ENCODE measurements around the gene ATXN1.

The ATXN1 gene

DNA sequence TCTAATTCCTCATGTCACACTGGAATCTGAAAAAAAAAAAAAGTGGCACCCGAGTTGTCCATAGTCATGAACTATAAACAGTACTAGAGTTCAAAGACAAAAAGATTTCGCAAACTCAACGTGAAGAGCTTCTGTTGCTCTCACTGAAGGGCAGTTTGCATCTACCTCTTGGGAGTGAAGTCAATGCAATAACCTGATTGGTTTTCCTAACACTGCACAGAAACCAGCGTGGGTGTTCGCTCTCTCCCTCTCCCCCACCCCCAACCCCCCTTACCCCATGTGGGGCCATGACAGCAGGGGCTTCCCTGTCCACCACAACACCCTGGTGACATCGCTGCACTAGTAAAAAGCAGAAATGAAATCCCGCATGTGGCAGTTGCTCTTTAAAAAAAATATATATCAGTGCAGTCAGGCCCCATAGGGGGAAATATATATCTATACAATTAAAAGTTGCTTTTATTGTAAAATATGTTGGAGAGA, 456.0 kb downstream of the ATXN1 start:
- DNase-seq (ENCODE audit: low spot score) = no peak

- no peak for DNase-seq (ENCODE audit: low spot score)
These were observed 458.3 kb downstream of the ATXN1 start for GRCh38 chr6:16302721-16303552.

- no peak for DNase-seq (ENCODE audit: low spot score)
These were observed 459.7 kb downstream of the ATXN1 start for GRCh38 chr6:16301511-16301910.

DNA sequence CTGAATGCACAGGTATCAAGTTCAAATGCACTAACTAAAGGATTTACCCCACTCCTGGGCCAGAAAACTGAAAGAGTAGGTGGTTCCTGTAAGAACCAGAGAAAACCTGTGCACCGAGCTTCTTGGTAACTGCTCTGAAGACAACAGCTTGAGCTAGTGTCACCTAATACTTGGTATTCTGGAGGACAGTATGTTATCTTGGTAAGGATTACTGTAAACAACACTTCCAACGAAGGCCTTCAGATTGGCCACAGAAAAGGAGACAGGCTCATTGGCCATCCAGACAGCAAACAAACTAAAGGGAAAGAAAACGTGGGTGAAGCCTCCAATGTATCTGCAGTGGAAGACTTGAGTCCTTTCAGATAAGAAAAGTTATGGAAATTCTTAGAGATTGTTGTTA, 461.4 kb downstream of the ATXN1 start:
- no peak for DNase-seq (ENCODE audit: low spot score)

- no peak for DNase-seq (ENCODE audit: low spot score)
These were observed 465.1 kb downstream of the ATXN1 start for GRCh38 chr6:16296061-16296670.

DNA sequence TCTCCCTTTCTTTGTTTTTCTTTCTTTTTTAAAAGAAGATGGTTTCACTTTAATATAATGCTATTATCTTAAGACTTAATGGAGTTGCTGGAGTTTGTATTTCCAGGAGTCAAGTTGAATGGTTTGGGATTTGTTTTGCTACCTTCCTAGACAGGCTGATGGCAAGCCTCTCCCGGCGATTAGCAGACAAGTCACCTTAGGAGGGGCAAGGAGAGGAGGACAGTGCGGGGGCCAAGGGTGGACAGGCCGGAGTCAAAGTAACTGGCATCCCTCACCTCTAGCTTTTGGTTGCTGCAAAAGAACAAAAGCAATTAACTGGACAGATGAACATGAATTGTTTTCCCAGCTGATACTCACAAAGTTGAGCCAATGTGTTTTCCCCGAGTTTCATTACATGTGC, 465.8 kb downstream of the ATXN1 start:
- no peak for DNase-seq (ENCODE audit: low spot score)

DNA sequence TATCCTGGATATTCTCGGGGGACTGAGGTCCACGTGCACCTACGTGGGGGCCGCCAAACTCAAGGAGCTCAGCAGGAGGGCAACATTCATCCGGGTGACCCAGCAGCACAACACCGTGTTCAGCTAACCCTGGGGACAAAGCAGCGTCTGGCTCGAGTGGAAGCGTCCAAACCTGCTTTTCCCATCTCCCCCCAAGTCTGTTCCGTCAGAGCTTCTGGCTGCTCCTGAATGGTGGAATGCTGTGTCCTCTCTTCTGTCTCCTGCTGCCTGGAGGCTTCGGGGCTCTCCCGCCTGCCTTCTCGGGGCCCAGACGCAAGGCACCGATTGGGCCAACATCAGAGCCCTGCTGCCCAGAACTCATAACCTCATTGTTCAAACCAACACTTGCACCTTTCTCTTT, 466.2 kb downstream of the ATXN1 start:
- DNase-seq (ENCODE audit: low spot score) = no peak

DNA sequence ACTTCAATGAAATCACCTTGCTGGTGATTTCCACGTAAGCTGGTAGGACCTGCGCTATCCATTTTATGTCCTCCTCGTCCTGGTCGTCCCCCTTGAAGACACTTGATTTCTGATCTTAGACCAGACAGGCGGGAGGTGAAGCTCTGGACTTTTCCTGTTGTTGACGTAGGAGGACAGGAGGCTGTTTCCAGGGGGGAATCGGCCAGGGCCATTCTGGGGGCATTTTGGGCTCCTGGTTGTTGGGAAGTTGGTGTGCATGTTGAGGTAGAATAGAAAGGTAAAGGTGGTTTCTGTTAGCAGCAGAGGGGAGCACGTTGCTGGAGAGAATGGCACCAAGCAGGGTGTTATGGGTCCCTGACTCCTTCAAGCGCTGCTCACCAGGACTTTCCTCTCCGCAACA, 466.9 kb downstream of the ATXN1 start:
- DNase-seq (ENCODE audit: low spot score) = no peak

- DNase-seq (ENCODE audit: low spot score) = no peak
These were observed 468.3 kb downstream of the ATXN1 start for GRCh38 chr6:16292942-16293341.

GRCh38 chr6:16292432-16292831, 468.8 kb downstream of the ATXN1 start:
- no peak for DNase-seq (ENCODE audit: low spot score)

GRCh38 chr6:16291739-16292138, 469.5 kb downstream of the ATXN1 start:
- DNase-seq (ENCODE audit: low spot score) = no peak

GRCh38 chr6:16288163-16288562, 473.1 kb downstream of the ATXN1 start:
- no peak for DNase-seq (ENCODE audit: low spot score)

GRCh38 chr6:16286151-16286522, 475.1 kb downstream of the ATXN1 start:
- peak; percentile 82 for DNase-seq (ENCODE audit: low spot score)

GRCh38 chr6:16285467-16286150, 475.7 kb downstream of the ATXN1 start:
- no peak for DNase-seq (ENCODE audit: low spot score)

DNA sequence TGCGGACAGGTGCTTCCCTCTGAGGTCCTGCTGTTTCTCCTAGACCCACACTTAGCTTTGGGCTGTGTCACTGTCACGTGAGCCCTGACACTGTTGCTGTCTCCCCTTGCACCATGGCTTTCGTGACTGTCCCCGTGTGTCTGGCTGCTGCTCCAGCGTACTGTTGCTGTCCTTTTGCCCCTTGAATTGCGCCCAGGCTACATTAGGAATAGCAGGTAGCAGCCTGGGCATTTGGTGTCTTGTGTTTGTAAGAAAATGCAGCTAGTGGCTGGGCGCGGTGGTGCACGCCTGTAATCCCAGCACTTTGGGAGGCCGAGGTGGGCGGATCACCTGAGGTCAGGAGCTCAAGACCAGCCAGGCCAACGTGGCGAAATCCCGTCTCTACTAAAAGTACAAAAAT, 476.8 kb downstream of the ATXN1 start:
- DNase-seq (ENCODE audit: low spot score) = no peak

GRCh38 chr6:16282370-16282769, 478.9 kb downstream of the ATXN1 start:
- DNase-seq (ENCODE audit: low spot score) = no peak

GRCh38 chr6:16279243-16279642, 482.0 kb downstream of the ATXN1 start:
- no peak for DNase-seq (ENCODE audit: low spot score)

- DNase-seq (ENCODE audit: low spot score) = no peak
These were observed 482.5 kb downstream of the ATXN1 start for GRCh38 chr6:16278750-16279149.

- no peak for DNase-seq (ENCODE audit: low spot score)
These were observed 483.1 kb downstream of the ATXN1 start for GRCh38 chr6:16278048-16278724.

DNA sequence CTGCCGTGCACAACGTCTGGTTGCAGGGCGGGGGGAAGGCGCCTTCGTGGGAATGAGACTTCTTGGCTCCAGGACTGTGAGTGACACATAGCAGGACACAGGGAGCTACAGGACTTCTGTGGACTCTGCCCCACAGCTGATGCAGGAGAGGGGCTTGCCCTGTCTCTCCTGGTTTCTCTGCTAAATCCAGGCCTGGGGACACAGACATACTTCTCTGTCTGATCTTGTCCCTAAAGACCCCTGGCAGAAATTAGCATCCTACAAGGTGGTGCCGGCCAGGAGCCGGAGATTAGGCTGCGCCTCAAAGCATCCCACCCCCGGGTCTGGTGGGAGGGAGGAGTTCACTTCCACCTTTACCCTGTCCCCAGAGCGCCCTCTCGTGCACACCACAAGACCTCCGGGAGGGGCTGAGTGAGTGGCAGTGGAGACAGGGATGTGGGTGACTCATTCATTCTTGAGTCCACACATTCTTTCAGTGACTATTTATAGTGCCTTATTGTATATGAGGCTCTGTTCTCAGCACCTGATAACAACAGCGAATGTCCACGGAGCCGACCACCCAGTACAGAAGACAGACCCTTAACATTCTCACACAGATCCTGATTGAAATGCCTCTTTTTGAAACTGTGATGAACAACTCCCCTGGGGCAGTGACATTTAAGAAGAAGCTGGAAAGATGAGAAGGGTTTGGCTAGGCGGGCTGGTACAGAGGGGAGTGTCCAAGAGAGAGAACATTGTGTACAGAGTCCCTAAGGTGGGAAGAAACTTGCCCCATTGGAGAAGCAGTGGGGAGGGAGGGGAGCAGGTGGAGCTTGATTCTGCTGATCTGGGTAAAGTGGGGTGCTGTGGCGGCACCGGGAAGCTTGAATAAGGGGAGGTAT, 483.9 kb downstream of the ATXN1 start:
- peak; percentile 81 for DNase-seq (ENCODE audit: low spot score)

DNA sequence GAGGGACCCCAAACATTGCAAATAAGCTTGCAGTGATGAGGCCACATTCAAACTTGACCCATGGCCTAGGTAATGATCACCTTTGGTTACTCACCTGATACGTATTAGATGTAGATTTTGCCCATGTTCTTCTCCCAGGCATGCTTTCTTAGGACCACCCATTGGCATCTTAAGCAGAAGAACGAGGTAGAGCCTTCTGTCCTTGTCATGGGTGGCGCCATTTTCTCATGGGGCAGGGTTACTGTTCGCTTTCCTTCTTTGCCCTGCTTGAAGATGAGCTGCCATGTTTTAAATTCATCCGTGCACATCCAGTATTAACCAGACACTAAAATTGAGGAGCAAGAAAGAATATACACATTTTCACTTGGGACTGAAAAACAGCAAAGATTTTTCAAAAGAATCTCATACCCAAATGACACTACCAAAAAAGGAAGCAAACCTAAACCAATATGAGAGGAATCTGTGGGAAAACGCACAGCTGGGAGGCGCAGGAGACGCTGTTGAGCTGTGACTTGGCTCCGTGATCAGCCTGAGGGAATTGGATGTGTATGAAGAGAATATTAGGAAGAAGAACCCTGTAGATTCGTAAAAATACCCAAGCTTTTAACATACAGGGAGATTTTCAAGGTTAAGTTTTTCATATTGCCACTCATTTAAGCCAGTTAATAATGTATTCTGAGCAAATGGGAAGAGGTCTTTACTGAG, 486.2 kb downstream of the ATXN1 start:
- DNase-seq (ENCODE audit: low spot score) = no peak

Measured in ecto neural progenitor cell (in vitro differentiated cells).